ENCODE data around the gene KRIT1. TPM values are rescaled to one million over a fixed set of nuclear protein-coding genes. Genes with fewer than 3 reads are reported as not detected.
"Not testable (repeated sequence)": the region's sequence is repeated elsewhere in the genome, so short reads cannot be mapped to it uniquely, and the experiment has no call there.

KRIT1 gene
- total RNA-seq, result 24.8 and 32.5 TPM in 2 replicates

DNA sequence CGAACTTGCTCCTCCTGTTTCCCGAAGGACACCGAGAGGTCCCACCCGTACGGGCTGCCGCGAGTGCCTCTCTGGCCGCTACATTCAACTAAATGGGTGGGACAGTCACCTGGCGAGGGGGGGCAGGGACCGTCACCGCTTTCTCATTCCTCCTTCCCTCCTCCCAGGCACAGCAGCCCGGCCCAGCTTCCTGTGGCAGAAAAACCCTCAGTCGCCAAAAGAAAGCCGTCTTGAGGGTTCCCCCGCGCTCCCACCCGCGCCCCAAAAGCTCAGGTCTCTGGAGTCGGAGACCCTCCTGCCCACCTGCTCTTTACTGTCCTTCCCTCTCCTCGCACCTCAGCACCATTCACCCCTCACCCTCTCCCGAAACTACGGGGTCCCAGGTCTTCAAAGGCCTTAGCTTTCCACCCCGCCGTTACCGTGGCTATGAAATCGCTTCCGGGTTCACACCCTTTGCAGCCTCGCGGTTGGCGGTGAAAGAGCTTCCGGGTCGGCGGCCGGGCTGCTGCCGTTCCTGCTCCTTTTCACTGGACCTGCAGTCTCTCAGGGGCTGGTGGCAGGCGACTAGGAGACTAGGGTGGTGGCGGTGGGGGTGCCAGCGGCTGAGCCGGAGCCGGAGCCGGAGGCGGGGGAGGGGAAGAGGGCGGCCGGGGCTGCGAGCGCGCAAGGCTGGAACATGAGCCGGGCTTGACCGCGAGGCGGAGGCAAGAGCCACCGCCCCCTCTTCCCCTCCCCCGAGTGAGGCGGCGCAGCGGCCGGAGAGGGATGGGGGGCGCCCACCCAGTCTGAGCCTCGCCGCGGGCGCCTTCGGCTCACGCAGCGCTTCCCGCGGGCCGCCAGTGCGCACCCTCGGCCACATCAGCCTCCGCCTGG, at the start of gene KRIT1, which contains the start of gene ANKIB1:
Gene KRIT1, minus strand, starts transcription at position 428 of the 873 bp plus-strand sequence. CDS start 3,779 bp downstream, outside the sequence.
Gene ANKIB1, plus strand, starts transcription at position 488 of the 873 bp plus-strand sequence. CDS start 49,005 bp downstream, outside the sequence.
- DNase-seq (ENCODE audit: low read depth in 2 of 2), result peak; percentile 84 to 87

DNA sequence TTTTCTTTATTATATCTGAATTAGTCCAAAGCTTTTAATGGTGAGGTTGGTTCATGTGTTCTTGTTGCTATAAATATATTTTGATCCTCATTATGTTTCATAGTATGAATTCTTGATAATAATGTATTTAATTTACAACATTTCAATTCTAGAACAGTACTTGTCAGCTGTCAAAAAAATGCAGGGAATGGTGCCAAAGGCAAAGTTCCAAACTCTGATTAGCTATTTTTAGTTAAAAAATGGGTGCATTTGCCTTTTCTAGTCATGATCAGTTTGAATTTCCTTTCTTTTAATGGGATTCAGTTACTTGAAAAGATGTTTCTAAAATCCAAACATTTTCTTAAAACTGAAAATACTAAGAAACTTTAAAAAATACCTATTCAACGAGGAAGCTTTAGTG, 49.7 kb upstream of the KRIT1 start:
- DNase-seq (ENCODE audit: low read depth in 2 of 2), result peak in 1 of 2 donors; percentile 45

- peak; percentile 5 to 30 for DNase-seq (ENCODE audit: low read depth in 2 of 2)
Observed at GRCh38 chr7:92293896-92294590, 48.3 kb upstream of the KRIT1 start.

DNA sequence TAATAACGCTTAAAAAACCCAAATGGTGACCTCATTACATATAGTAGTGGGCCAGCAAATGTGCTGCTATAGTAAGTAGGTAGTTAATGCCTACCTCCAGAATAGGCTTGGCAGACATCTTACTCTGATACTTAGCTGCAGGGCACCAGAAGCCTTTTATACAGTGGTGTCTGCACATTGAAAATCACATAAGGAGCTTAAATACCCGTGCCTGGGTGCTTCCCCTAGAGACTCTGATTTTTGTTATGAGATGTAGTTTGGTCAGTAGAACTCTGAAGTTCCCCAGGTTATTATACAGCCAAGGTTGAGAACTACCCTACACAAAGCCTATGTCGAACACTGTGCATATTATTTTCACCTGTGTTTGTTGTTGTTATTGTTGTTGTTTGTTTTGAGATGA, 47.3 kb upstream of the KRIT1 start:
- no peak for DNase-seq (ENCODE audit: low read depth in 2 of 2)

DNA sequence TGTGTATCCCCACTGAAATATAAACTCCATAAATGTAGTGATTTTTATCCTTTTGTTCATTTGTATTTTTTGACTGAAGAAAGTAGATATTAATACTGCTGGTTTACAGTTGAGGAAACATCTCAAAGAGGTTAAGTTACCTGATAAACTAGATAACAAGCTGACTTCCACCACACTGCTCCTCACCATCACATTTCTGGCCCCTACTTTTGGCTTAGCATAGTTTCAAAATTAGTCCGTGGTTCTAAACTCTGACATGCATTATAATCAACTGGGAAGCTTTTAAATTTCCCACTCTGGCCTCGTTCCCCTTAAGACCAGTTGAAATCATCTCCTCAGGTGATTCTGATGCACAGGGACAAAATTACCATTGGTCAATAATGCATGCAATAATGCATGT, 43.6 kb upstream of the KRIT1 start:
- DNase-seq (ENCODE audit: low read depth in 2 of 2), result no peak

DNA sequence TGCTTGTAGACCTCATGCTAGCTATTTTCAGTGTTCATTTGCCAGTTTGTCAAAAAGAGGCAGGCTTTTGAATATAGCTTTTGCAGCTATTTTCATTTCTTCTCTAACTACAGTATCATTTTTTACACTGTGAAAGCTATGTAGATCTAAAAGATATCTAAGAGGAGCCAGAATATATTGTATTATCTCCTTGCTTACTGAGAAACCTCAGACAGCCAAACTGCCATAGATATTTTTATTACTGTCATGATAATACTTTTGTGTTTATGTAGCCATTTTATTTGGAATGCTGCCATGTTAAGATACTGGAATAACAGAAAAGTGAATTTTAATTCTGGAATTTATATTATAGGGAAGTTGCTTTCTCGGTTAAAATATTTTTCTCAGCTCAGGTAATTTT, 37.2 kb upstream of the KRIT1 start:
- peak in 1 of 2 donors; percentile 44 for DNase-seq (ENCODE audit: low read depth in 2 of 2)

DNA sequence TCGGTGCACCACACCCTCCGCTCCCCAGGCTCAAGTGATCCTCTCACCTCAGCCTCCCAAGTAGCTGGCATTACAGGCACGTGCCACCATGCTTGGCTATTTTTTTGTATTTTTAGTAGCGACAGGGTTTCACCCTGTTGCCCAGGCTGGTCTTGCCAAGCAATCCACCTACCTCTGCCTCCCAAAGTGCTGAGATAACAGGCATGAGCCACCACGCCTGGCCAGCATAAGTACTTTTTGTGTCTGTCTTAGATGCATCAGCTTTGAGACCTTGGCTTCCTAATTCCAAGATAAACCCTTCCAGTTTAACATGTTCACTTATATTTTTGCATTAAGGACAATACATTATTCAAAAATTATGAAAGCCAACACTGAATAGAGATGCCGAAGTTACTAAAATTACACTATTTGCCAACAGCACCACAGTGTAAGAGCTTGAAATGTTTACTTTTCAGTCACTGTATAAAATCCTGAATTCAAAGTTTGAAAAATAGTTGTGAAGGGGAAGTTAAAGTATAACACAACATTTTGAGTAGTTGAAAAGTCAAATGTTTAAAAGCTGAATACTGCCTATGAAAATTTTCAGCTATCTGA, 36.6 kb upstream of the KRIT1 start:
- no peak for DNase-seq (ENCODE audit: low read depth in 2 of 2)

DNA sequence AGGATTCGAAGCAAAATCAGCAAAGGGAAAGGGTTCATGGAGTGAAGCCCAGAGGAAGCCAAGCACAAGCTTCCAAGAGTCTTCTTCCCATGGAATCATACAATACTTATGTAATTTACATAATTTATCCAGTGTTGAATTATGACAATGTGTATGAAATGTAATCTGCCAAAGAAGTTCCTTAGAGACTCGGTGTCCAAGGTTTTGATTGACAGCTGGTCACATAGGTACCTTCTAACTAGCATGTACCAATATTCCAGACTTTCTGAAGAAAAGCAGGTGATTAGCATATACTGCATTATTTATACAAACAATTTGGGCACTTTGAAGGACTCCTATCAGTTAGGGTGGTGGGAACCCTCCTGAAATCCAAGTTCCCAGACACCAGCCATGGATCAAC, 35.3 kb upstream of the KRIT1 start:
- no peak for DNase-seq (ENCODE audit: low read depth in 2 of 2)

DNA sequence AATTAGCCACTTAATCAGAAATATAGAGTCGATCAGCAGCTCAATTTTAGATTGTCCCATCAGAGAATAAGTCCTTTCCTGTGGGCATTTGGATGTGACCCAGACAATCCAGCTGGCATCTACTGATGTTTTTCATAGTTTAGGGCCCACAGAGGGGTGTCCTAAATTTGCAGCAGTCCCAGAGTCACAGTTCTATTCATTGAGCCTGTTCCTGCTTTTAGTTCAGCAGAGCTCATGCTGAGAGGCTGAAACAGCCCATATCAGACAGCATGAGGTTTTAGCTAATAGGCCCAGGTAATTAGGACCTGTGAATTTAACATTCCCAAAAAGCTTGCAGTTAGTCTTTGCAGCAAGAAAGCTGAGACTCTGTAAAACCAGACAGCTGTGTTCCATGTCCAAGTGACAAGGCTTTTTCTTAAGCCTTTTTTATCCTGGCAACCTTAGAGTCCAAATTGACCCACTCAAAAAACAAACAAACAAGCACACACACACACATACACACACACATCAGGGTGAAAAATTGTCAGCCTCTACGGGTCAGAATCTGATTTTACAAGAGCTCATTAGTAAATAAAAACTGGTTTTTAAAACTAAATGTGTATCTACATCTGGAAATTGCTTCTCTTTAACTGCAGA, 33.8 kb upstream of the KRIT1 start:
- DNase-seq (ENCODE audit: low read depth in 2 of 2), result no peak

GRCh38 chr7:92276460-92276864, 30.7 kb upstream of the KRIT1 start:
- DNase-seq (ENCODE audit: low read depth in 2 of 2), result no peak

- no peak for DNase-seq (ENCODE audit: low read depth in 2 of 2)
Observed at GRCh38 chr7:92275327-92275726, 29.6 kb upstream of the KRIT1 start.

- no peak for DNase-seq (ENCODE audit: low read depth in 2 of 2)
Observed at GRCh38 chr7:92268921-92269320, 23.2 kb upstream of the KRIT1 start.

GRCh38 chr7:92266415-92267241, 20.9 kb upstream of the KRIT1 start:
- peak in 1 of 2 donors; percentile 72 for DNase-seq (ENCODE audit: low read depth in 2 of 2)

- DNase-seq (ENCODE audit: low read depth in 2 of 2), result no peak
Observed at GRCh38 chr7:92260248-92260781, 14.6 kb upstream of the KRIT1 start.

GRCh38 chr7:92259610-92260247, 14.0 kb upstream of the KRIT1 start:
- no peak for DNase-seq (ENCODE audit: low read depth in 2 of 2)

DNA sequence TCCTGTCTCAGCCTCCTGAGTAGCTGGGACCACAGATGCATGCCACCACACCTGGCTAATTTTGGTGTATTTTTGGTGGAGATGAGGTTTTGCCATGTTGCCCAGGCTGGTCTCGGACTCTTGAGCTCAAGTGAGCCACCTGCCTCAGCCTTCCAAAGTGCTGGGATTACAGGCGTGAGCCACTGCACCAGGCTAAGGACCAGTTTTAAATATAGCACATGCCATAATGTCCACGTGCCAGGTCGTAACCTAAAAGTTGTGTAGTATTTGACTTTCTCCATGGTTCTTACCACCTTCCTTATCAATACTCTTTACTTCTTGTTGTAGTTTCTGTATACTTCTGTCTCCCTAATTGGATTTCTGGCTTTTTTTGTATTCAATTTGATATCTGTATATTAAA, 13.3 kb upstream of the KRIT1 start:
- DNase-seq (ENCODE audit: low read depth in 2 of 2), result no peak

DNA sequence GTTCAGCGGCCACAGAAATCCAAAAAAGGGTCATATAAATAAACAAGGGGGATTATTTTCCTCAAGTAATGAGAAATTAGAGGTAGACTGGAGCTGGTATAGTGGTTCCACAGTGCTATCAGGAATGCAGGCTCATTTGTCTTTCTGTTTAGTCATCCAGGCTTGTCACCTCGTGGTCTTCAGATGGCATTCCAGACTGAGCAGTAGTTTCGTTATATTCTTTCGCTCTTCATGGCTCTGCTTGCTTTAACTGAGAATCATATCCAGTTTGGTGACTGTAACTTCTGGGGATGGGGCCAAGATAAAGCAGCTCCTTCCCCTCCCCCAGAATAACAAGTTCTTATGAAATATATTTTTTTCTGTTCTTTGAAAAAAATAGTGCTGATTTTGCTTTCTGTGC, 9.6 kb upstream of the KRIT1 start:
- DNase-seq (ENCODE audit: low read depth in 2 of 2), result peak in 1 of 2 donors; percentile 74

DNA sequence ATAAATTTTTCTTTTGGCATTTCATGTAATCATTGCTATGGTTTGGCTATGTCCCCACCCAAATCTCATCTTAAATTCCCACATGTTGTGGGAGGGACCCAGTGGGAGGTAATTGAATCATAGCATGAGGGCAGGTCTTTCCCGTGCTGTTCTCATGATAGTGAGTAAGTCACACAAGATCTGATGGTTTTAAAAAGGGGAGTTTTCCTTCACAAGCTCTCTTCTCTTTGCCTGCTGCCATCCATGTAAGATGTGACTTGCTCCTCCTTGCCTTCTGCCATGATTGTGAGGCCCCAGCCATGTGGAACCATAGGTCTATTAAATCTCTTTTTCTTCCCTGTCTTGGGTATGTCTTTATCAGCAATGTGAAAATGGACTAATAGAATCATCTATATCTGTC, 9.1 kb upstream of the KRIT1 start:
- not testable (repeated sequence) for DNase-seq (ENCODE audit: low read depth in 2 of 2)

GRCh38 chr7:92253251-92253650, 7.5 kb upstream of the KRIT1 start:
- no peak for DNase-seq (ENCODE audit: low read depth in 2 of 2)

- no peak for DNase-seq (ENCODE audit: low read depth in 2 of 2)
Observed at GRCh38 chr7:92251181-92251580, 5.5 kb upstream of the KRIT1 start.

All from lung microvascular endothelial cell (primary cell).